CD4-positive, alpha-beta T cell treated with Interleukin-15 for 4 hours (primary cell): ENCODE data around the gene UPK3BL1.
"Not testable (repeated sequence)": the region's sequence is repeated elsewhere in the genome, so short reads cannot be mapped to it uniquely, and the experiment has no call there.

Source experiments
- DNase-seq: peaks from one replicate; pipeline ENCODE4 v3.0.0-alpha.2; 2020; ENCODE audit warnings: low spot score

UPK3BL1 gene

GRCh38 chr7:102627271-102627904 is 15.2 kb downstream of the UPK3BL1 start:
- DNase-seq: not testable (repeated sequence)

GRCh38 chr7:102618122-102618521 is 24.5 kb downstream of the UPK3BL1 start:
- not testable (repeated sequence) for DNase-seq

DNA sequence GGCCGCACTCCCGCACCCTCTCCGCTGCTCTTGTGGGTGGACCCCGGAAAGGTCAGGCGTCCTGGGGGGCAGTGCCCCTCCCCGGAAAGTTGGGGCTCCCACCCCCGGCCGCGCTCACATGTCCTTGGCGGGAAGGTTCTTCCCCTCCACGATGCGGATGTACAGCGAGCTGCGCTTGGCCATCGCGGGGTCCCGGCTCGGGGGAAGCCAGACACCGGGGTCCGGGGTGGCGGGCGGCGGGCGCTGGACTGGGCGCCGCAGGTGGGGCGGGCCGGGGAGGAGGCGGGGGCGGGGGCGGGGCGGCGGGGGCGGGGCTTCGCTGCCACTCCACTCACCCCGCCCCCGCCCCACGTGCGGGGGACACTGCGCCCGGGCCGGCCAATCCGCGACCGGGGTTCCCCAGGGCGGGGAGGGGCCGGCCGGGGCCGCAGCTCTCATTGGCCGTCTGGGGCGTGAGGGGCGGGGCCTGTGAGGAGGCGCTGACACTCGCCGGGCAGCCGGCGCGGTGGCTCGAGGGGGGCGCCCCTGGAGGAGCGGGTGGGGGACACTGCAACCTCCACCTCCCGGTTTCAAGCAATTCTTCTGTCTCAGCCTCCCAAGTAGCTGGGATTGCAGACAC is 26.0 kb downstream of the UPK3BL1 start, which contains the start of gene RASA4:
RASA4 (minus strand) TSS at position 250 of the 619 bp plus-strand sequence; CDS start at position 183, 67 bp downstream.
- DNase-seq: peak; percentile 17

DNA sequence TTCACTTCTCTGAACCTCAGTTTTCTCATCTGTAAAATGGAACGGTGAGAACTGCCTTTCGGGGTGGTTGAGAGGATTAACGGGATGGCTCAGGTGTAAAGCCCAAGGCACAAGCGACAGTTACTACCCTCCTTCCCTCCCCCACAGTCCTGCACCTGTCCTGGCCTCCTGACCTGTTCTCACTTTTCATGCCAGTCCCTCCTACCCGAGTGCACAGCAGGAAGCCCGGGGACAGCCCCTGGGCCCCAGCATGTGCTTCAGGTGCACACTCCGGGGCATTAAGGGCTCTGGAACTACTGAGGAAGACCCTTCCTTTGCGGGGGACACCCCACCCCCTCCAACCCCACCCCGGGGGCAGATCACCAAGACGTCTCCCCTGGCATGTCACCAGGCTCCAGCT is 26.7 kb downstream of the UPK3BL1 start:
- not testable (repeated sequence) for DNase-seq

GRCh38 chr7:102614873-102615272 is 27.7 kb downstream of the UPK3BL1 start:
- DNase-seq: not testable (repeated sequence)

DNA sequence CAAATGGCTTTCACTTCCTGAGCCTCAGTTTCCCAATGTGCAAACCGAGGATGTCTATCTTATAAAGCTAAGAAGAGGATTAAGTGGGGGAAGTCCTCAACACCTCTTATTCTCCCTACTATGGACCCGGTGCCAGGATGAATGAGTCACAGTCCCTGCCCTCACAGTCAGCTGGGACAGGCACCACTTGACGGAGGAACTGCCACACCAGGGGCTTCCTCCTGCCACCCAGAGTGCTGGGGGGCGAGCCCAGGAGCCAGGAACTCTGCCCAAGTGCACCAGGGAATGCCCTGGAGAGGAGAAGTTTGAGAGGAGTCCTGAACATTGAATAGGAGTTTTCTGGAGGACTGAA is 28.3 kb downstream of the UPK3BL1 start:
- DNase-seq: not testable (repeated sequence)

DNA sequence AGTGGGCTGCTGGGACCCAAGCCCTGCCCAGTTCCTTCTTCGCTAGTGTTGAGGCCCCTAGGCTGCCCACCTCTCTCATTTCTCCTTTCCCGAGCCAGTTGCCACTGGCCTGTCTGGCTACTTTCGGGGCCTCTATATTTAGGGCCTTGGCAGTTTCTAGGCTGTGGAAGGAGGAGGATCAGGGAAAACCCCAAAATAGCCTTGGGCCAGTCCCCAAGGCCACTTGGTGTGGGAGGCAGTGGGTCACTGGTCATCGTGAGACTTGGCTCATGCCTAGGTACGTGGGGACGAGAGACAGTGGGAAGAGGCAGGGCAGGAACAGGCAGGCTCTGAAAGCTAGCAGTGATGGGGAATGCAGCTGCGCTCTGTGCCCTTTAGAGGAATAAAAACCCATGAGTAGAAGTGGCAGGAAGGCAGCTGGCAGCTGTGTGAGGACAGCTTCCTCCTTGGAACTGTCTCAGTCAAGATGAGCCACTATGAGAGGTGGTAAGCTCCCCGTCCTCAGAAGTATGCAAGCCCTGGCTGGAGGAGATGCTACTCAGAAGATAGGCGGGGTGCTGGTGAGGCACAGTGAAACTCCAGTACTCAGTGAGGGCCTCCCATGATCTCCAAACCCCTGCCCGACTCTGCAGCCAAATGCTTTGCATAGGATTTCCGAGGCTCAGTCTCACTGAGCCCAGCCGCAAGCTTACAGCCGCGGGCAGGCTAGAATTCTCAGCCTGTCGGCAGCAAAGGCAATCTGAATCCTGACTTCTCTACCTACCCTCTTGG is 28.8 kb downstream of the UPK3BL1 start:
- DNase-seq: not testable (repeated sequence)

GRCh38 chr7:102611675-102612325 is 30.8 kb downstream of the UPK3BL1 start:
- not testable (repeated sequence) for DNase-seq

GRCh38 chr7:102611013-102611674 is 31.4 kb downstream of the UPK3BL1 start:
- DNase-seq: not testable (repeated sequence)

- not testable (repeated sequence) for DNase-seq
Measured at GRCh38 chr7:102610441-102610840, 32.1 kb downstream of the UPK3BL1 start.

GRCh38 chr7:102609734-102610133 is 32.9 kb downstream of the UPK3BL1 start:
- DNase-seq: not testable (repeated sequence)

GRCh38 chr7:102606848-102607247 is 35.7 kb downstream of the UPK3BL1 start:
- DNase-seq: not testable (repeated sequence)

DNA sequence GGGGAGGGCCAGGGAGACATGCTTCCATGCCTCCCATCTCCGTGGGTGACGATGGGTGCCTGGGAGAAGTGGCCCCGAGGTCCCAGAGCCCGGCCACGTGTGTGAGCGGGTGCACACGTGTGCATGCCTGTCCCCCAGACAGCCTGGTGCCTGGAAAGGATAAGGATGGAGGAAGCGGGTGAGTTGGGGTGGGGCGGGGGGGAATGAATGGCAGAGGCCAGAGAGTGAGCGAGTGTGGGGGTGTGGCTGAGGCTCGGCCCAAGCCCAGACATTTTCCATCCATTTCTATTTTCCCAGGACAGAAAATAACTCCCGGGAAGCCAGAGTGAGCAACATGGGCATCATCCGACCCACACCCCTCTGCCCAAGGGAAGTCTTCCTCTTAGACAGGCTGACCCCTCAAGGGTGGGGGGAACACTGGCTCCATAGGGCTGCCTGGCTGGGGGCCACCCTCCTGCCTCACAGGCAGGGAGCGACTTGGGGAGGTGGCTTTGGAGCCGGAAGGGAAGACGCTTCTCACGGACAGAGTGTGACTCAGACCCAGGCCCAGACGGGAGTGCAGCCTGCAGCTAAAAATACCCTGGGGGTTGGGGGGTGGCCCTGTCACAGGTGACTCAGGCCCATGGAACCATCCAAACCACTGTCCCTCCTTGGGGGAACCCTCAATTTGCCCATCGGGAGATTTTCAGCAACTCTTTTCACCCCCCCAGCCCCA is 38.0 kb downstream of the UPK3BL1 start:
- DNase-seq: not testable (repeated sequence)

GRCh38 chr7:102602317-102602716 is 40.3 kb downstream of the UPK3BL1 start:
- DNase-seq: not testable (repeated sequence)

GRCh38 chr7:102599699-102600098 is 42.9 kb downstream of the UPK3BL1 start:
- not testable (repeated sequence) for DNase-seq

GRCh38 chr7:102596036-102596435 is 46.6 kb downstream of the UPK3BL1 start:
- DNase-seq: not testable (repeated sequence)

DNA sequence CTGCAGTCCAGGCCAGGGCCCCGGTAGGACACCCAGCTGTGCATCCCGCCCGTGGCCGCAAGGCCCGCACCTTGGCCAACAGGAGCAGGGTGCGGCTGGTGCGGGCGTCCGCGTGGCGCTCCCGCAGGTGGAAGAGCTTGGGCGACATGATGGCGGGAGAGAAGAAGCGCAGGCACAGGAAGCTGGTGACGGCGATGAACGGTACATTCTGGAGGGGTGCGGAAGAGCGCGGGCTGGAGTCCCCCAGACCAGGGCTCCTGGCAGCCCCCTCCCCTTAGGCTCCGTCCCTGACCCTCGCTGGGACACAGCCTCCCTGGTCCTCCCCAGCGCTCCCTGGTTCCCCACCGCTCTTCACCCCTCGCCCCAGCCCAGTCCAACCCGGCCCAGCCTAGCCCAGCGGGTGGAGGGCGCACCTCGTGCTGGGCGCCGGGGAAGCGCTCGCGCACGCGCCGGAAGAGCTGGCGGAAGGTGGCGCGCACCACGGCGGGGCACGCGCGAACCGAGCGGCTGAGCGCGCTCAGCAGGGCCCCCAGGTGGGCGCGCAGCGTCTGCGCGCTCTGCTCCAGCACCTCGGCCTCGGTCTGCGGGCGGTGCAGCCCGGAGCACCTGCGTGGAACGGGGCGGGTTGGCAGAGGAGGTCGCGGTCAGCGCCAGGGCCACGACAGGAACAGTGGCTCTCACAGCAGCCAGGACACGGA is 48.8 kb downstream of the UPK3BL1 start:
- DNase-seq: not testable (repeated sequence)

DNA sequence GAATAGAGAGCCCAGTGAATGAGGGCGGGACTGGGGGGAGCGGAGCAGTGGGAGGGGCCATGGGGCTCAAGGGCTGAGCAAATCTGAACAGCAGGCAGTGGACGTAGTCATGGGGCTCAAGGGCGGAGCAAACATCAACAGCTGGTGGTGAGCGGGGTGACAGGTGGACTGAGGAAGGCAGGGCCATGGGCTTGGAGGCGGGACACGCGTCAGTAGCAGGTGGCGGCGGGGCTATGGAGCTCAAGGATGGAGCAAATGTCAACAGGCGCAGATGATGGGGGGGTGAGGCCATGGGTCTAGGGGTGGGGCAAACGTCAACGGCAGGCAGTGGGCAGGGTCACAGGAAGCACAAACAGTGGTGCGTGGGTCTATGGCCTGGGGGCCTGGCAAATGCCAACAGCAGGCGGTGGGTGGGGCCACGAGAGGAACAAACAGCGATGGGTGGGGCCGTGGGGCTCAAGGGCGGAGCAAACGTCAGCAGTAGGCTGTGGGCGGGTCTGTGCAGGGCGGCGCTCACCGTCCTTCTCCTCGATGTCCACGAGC is 50.0 kb downstream of the UPK3BL1 start:
- DNase-seq: peak; percentile 32

DNA sequence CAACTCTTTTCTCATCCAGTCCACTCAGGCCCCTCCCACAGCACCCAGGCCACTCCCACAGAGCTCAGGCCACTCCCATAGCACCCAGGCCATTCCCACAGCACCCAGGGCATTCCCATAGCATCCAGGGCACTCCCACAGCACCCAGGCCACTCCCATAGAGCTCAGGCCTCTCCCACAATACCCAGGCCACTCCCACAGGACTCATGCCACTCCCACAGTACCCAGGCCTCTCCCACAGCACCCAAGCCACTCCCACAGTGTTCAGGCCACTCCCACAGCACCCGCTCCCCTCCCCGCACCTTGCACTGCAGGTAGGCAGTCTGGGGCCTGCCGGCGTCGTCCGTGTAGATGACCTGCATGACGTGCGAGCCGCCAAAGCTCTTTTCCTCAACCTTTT is 52.7 kb downstream of the UPK3BL1 start:
- not testable (repeated sequence) for DNase-seq
